GM19043 (cell line): Measurements from ENCODE around the gene SERP2.
"Not testable (repeated sequence)": the region's sequence is repeated elsewhere in the genome, so short reads cannot be mapped to it uniquely, and the experiment has no call there.

ENCODE experiments used
- ATAC-seq: cut with Tn5 transposase; IDR thresholded peaks from one replicate; pipeline ENCODE4 v1.9.1; 2021; ENCODE audit warnings: low read depth; ENCODE audit not compliant: unreplicated experiment

The SERP2 gene

GRCh38 chr13:44373601-44374347, at the start of gene SERP2:
Gene SERP2, plus strand, starts transcription at chr13:44373824. Its CDS starts 202 bp downstream, at chr13:44374026.
- ATAC-seq, result no peak

DNA sequence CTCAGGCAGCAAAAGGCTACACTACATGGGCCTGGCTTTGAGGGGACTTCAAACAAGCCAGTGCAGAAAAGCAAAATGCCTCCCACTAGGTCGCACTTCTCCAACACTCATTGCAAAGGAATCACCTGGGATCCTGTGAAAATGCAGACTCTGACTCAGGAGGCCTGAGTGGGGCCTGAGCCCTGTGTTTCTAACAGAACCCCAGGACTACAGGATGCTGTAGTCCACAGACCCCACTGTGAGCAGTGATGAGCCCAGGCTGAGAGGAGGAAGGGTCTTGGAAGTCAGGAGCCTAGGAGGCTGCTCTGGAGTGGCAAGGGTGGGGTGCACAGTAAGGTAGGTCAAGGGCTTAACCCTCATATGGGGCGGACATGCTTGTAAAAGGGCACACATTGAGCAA, 46.7 kb upstream of the SERP2 start:
- ATAC-seq, result no peak

DNA sequence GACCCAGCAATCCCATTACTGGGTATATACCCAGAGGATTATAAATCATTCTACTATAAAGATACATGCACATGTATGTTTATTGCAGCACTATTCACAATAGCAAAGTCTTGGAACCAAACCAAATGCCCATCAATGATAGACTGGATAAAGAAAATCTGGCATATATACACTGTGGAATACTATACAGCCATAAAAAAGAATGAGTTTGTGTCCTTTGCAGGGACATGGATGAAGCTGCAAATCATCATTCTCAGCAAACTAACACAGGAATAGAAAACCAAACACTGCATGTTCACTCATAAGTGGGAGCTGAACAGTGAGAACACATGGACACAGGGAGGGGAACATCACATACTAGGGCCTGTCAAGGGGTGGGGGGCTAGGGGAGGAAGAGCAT, 44.6 kb upstream of the SERP2 start:
- not testable (repeated sequence) for ATAC-seq

DNA sequence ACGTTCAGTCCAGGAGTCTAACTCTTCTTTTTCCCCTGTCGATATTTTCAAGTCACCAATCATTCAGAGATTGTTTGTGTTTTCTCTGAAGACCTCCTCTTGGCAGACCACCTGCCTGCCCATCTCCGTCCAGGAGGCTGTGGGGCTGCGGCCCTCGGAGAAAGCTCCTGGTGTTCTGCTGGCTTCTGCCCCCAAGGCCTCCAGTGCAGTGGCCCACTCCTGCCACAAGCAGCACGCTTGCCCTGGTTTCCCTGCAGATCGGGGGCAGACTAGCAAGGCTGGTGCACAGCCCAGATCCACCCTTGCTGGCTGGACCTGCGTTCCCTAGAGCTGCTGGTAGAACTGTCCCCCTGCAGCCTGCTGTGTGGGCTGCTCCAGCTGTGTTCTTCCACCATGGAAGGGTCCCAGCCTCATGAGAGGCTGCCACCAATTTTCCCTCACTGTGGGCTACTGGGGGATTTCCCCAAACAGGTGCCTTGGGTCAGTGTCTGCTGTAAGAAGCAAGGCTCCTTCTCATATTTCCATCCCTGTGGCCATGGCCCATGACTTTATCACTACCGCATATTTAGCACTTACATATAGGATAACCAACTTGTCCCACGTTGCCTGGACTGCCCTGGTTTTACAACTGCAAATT, 43.6 kb upstream of the SERP2 start:
- no peak for ATAC-seq

DNA sequence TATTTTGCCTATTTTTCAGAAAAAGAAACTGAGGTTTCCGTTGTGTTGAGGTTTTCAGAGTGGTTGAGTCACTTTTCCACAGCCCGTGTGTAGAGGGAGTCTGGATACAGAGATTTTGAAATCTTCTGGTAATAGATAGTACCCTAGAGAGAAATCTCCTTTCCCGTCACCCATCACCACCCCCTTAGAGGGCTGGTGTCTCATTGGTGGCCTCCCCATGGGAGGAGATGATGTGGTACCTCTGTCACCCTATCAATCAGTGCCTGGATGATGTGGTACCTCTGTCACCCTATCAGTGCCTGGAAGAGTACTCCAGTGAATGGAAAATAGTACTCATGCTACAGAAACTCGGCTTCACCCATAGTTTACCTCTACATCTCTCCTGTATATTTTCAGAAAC, 42.2 kb upstream of the SERP2 start:
- no peak for ATAC-seq

- ATAC-seq, result no peak
Observed at GRCh38 chr13:44331912-44332851, 41.4 kb upstream of the SERP2 start.

DNA sequence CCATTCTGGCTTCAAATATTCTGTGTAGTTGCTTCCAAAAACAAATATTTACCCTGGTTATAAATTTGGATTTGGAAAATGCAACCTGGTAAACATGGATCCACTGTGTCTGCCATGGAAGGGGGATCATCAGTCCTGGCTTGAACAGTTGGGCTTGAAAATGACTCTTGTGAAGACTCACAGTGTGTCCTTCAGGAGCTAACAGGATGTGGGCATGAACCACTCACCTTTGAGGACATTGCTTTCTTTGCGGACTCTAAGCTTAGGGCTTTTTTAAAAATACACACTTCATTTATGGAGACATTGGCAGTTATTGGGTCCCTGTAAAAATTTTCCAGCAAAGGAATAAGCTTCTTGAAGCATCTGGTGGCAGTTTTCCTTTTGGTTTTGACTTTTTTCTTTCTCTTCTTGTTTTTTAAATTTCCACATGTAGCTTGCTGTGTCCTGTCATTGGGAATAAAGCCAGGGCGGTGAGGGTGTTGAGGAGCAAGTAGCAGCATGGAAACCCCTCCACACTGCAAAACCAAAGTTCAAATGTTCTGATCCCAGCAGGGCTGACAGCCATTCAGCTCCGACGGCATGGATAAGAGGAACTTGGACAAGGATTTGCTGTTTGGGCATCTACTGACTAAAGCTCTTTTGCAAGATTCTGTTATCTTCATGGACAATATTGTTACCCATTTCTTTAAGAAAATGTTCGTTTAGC, 39.5 kb upstream of the SERP2 start:
- no peak for ATAC-seq

DNA sequence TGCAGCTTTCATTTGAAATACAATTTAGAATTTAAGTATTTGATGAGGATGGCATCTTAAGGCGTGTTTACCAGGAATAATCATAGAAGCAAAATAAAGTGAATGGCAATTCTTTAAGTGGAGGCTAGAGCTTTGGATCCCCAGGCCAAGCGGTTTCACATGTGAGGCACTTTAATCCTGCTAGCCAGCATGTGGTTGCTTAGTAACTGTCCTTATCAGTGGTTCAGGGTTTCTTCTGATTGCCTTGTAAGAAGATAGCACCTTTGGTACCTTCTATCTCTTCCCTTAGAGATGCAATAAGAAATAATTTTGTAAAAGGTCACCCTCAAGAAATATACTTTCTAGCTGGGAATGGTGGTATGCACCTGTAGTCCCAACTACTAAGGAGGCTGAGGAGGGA, 38.9 kb upstream of the SERP2 start:
- no peak for ATAC-seq

DNA sequence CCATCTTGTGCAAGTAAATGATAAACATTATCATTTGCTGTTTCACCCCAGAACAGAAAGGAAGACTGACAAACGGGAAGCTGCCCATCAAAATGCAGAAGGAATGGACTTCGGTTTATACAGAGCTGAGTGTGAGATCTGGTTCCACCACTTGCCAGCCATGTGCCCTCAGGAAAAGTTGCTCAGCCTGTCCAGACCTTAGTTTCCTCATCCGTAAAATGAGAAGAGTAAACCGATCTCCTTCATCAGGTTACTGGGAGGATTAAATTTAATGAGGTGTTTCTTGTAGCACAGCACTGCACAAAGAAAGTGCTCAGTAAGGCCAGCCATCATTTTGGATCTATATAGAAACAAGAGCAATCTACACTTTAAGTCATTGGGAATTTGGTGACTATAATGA, 36.7 kb upstream of the SERP2 start:
- ATAC-seq, result no peak

- no peak for ATAC-seq
Observed at GRCh38 chr13:44337581-44337980, 36.0 kb upstream of the SERP2 start.

DNA sequence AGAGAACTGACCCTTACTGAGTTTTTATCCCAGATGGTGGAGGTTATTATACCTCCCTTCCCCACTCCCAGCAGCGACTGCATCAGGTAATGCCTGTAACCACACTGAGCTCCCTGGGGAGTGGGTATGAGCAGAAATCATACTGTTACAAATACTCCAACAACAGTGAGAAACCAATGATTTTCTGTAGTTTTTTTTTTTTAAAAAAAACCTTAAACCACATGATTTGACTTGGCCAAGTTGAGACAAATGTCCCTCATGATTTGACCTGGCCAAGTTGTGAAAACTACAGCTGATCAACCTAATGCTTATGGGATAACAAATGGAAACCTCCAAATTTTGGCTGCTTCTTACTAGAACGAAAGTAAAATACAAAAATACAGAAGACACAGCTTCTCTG, 33.1 kb upstream of the SERP2 start:
- no peak for ATAC-seq

DNA sequence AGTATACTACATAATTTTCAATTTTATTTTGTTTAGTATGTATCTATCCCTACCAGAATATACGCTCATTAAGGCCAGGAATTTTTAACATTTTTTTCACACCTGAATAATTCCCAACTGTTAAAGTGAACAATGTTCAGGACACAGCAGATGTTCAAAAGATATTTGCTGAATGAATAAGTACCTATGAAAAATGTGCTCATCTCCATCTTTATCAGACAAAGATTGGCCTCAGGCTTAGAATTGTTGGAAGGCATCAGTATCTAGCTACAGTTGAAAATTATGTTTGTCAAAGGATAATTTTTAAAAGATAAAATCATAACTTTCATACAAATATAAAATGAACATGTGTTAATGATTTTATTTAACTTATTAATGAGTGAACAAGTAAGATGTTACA, 30.9 kb upstream of the SERP2 start:
- no peak for ATAC-seq

- no peak for ATAC-seq
Observed at GRCh38 chr13:44346534-44346933, 27.1 kb upstream of the SERP2 start.

- no peak for ATAC-seq
Observed at GRCh38 chr13:44347301-44347700, 26.3 kb upstream of the SERP2 start.

DNA sequence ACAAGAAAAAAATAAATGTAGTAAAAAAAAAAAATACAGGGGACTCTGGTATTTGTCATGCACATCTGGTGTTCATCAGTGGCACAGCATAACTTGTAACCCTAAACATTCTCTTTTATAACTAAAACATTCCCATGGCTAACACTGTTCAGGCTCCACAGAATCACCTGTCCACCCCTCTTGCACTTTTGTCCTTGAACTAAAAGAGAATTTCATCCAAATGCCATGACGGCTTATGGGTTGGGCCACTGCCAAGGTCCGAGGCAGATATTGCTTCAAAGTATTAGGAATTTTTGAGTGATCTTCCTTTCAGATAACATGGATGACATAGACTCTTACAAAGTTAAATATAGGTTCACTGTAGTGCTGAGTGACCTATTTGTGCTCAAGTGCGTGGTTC, 25.7 kb upstream of the SERP2 start:
- ATAC-seq, result no peak

DNA sequence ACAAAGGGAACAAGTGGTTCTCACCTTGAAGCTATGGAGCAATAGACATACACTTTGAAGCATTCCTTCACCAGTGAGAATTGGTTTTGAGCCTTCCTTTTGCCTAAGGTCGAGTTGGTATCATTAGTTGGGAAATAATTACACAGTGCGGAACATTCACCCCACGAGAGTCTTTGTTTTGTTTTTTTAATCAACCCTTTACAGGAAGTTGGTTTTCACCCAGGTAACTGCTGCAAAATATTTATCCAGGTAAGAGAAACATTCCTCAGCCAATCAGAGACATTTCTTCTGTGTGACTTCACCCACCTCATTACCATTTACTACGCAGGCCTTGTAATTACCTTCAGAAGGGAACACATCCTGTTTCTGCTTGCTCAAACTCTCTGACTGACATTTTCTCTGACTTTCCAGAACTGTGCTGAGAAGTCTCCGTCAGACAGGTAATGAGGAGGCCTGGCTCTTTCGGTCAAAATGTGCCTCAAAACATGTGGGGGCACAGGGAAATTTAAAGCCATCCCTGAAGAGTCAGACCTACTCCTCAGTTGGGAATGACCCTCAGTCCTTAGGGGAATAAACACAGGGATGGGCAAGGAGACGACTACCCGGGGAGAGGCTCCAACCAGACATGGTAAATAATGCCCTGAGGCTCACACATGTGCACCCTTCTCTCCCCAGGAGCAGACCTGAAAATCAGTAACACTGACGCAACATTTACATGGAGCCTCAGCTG, 22.7 kb upstream of the SERP2 start:
- no peak for ATAC-seq

GRCh38 chr13:44351505-44351854, 22.1 kb upstream of the SERP2 start:
- no peak for ATAC-seq

GRCh38 chr13:44352202-44352601, 21.4 kb upstream of the SERP2 start:
- no peak for ATAC-seq

- ATAC-seq, result no peak
Observed at GRCh38 chr13:44352671-44353070, 21.0 kb upstream of the SERP2 start.

GRCh38 chr13:44354331-44354730, 19.3 kb upstream of the SERP2 start:
- ATAC-seq, result no peak
